HG02642 (cell line): Measurements from ENCODE around the gene CCN5.

Source experiments
- ATAC-seq: cut with Tn5 transposase; IDR thresholded peaks from one replicate; pipeline ENCODE4 v1.9.1; 2021; ENCODE audit warnings: mild to moderate bottlenecking; ENCODE audit not compliant: unreplicated experiment, poor library complexity

CCN5 gene

DNA sequence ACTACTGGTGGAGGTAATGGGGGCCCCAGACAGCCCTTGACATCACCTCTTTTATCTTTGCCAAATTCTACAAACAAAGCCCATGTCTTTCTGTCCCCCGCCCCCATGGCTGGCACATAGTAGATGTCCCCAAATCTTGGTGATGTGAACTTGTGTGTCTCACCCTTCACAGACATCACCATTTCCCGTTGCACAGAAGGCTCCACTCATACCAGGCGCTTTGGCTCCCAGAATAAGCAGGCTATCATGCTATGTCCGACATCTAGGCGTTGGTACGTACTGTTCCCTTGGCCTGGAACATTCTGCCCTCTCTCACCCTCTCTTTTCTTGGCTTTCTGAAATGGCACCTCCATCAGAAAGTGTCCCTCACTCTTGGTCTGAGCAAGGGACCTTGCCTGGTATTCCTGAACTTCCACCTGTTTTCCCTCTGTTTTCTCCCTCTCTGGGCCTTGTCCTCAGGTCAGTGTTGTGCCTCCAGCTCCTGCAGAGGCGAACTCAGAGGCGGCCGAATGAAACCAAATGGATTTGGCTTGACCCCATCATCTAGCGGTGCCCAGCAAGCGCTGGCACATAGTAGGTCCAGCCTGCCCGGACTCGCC is 968 bp upstream of the CCN5 start:
- no peak for ATAC-seq

- no peak for ATAC-seq
Measured at GRCh38 chr20:44715499-44716308, 535 bp downstream of the CCN5 start.

- ATAC-seq = no peak
Measured at GRCh38 chr20:44716309-44717106, 1.3 kb downstream of the CCN5 start.

- ATAC-seq = no peak
Measured at GRCh38 chr20:44717986-44718385, 2.8 kb downstream of the CCN5 start.

- no peak for ATAC-seq
Measured at GRCh38 chr20:44719841-44720240, 4.7 kb downstream of the CCN5 start.

DNA sequence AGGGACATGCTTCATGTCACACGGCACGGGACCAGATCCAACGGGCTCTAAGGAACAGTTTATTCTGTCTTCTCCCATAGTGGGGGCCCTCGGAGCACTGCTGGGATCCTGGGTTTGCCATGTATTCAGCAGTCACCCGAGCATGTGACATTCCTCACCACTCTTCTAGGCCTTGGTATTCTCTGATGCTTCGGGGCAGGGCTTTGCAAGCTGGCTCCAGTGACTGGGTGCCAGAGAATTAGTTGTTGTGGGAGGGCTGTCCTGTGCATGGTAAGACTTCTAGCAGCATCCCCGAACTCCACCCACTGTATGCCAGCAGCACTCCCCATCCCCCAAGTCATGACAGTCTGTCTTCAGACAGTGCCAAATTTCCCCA is 5.4 kb downstream of the CCN5 start:
- no peak for ATAC-seq

- ATAC-seq = no peak
Measured at GRCh38 chr20:44720997-44721784, 6.0 kb downstream of the CCN5 start.

DNA sequence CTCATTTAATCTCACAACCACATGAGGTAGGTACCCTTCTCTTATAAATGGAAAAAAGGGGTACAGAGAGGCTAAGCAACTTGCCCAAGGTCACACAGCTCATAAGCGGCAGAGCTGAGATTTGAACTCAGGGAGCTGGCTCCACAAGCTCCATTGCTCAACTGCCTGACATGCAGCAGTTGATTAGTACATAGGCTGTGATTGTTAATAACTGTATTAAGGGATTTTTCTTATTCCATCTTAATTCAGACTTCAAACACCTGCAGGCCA is 6.6 kb downstream of the CCN5 start:
- no peak for ATAC-seq

GRCh38 chr20:44722990-44723389 is 7.8 kb downstream of the CCN5 start:
- no peak for ATAC-seq

DNA sequence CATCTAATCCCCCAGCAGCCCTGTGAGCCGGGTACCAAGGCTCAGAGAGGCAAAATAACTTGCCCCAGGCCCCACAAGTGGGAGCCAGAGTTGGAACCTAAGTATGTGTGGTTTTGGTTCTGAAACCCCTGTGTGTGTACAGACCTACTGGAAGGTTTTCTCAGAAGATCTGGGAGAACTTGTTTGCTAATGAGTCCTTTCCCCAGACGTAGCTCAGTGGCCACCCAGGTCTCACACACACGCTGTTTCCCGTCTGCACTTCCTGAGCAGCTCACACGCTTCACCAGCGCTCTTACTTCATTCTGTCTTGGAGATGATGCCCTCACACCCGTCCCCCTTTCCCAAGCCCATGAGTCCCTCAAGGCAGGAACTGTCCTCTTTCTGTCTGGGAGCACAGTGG is 8.2 kb downstream of the CCN5 start:
- ATAC-seq = no peak

DNA sequence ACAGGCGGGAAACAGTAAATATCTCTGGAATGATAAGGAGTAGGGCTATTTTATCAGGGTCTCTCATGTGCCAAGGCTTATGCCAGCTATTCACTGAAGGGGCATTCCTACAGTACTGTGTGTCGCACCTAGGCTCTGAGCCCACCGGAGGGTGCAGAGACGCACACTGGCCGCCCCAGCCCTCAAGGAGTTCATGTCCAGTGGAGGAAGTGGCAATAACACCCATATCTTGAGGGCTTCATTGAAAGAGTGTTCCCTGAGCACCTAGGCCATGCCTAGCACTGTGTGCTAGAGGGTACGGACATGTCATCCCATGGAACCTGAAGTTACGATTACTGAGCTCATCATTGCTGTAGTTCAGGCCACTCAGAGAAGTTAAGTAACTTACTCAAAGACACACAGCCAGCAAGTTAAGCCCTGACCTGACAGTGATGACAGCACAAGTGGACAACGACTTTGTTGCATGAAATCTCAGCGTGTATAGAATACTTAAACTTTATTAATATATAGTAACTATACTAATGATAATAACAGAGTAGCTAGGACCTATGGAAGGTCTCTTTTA is 8.7 kb downstream of the CCN5 start:
- ATAC-seq = no peak

DNA sequence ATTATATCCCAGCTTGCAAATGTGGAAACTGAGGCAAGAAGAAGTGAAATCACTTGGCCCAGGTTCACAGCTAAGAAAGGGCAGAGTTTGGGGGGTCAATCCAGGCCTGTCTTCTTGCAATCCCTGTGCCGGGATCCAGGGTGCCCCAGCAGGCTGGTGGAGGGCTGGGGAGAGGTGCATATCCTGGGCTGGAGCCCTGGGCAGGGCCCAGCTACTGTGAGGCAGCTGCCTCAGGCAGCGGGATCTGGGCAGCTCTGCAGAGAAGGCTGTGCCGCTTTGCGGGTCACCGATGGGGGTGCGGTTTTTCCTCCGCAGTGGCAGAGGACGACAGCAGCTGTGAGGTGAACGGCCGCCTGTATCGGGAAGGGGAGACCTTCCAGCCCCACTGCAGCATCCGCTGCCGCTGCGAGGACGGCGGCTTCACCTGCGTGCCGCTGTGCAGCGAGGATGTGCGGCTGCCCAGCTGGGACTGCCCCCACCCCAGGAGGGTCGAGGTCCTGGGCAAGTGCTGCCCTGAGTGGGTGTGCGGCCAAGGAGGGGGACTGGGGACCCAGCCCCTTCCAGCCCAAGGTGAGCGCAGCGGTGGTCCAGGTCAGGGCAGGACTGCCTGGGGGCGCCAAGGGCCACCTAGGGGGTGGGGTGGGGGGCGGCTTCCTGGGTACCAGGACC is 9.4 kb downstream of the CCN5 start:
- ATAC-seq = no peak

- no peak for ATAC-seq
Measured at GRCh38 chr20:44725837-44726236, 10.7 kb downstream of the CCN5 start.

- ATAC-seq = no peak
Measured at GRCh38 chr20:44727039-44727438, 11.9 kb downstream of the CCN5 start.

GRCh38 chr20:44727651-44728050 is 12.5 kb downstream of the CCN5 start:
- ATAC-seq = no peak

GRCh38 chr20:44728801-44729443 is 13.8 kb downstream of the CCN5 start:
- ATAC-seq = no peak

- no peak for ATAC-seq
Measured at GRCh38 chr20:44730441-44730840, 15.3 kb downstream of the CCN5 start.

- ATAC-seq = no peak
Measured at GRCh38 chr20:44731657-44732056, 16.5 kb downstream of the CCN5 start.

DNA sequence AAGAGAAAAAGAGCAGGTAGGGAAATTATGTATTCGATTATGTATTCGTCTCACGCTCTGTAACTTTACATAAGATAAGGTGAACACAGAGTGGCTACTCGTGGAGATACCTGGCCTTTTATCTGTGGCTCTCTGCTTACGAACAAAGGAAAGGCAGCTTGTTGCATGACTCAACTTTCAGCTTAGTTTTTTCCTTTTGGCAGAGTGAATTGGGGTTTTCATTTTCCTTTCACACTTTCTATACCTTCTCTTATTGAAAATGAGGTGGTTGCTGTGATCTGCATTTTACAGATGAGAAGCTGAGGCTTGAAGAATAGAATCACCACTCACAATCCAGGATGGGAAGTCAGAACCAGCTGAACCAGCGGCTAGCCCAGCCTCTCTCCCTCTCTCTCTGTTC is 17.2 kb downstream of the CCN5 start:
- no peak for ATAC-seq
